IMR-90 (cell line): ENCODE measurements around the gene BFSP1.

Experiments used
- BHLHE40 ChIP-seq: fragments of 150-350 bp; IDR thresholded peaks from 2 replicates; pipeline ENCODE4 v1.6.1; 2016; ENCODE audit warnings: mild to moderate bottlenecking, low read depth, low read length
- CEBPB ChIP-seq: IDR thresholded peaks from 2 replicates; pipeline ENCODE4 v1.6.1; 2012; ENCODE audit warnings: low read depth, low read length, improper control_type of control experiment
- FOS ChIP-seq: fragments of 150-350 bp; IDR thresholded peaks from 2 replicates; pipeline ENCODE4 v1.6.1; 2016; ENCODE audit warnings: low read depth, low read length
- MAZ ChIP-seq: IDR thresholded peaks from 2 replicates; pipeline ENCODE4 v1.6.1; 2012; ENCODE audit warnings: low read depth, mild to moderate bottlenecking, low read length, improper control_type of control experiment, moderate library complexity, borderline replicate concordance
- NFE2L2 ChIP-seq: fragments of 150-350 bp; IDR thresholded peaks from 2 replicates; pipeline ENCODE4 v1.6.1; 2016; ENCODE audit warnings: low read depth, mild to moderate bottlenecking, low read length
- POLR2A ChIP-seq: IDR thresholded peaks from 2 replicates; pipeline ENCODE4 v1.6.1; 2012; ENCODE audit warnings: mild to moderate bottlenecking, low read depth, low read length
- RAD21 ChIP-seq: IDR thresholded peaks from 2 replicates; pipeline ENCODE4 v1.6.1; 2012; ENCODE audit warnings: low read length, improper control_type of control experiment
- RFX5 ChIP-seq: IDR thresholded peaks from 2 replicates; pipeline ENCODE4 v1.8.0; 2012; ENCODE audit warnings: low read depth, mild to moderate bottlenecking, low read length, moderate library complexity
- SMC3 ChIP-seq: fragments of 150-350 bp; IDR thresholded peaks from 2 replicates; pipeline ENCODE4 v1.6.1; 2016; ENCODE audit warnings: low read depth, mild to moderate bottlenecking, antibody characterized with exemption, low read length, moderate library complexity
- USF2 ChIP-seq: fragments of 150-350 bp; IDR thresholded peaks from 2 replicates; pipeline ENCODE4 v1.6.1; 2017; ENCODE audit warnings: mild to moderate bottlenecking, antibody characterized with exemption, low read length, low read depth
- TF ChIP-seq, protein P1 (sequence below): conservative IDR thresholded peaks from 2 replicates; pipeline ENCODE4 v1.5.1; 2012; ENCODE audit warnings: mild to moderate bottlenecking, low read depth, low read length, improper control_type of control experiment

DNA sequence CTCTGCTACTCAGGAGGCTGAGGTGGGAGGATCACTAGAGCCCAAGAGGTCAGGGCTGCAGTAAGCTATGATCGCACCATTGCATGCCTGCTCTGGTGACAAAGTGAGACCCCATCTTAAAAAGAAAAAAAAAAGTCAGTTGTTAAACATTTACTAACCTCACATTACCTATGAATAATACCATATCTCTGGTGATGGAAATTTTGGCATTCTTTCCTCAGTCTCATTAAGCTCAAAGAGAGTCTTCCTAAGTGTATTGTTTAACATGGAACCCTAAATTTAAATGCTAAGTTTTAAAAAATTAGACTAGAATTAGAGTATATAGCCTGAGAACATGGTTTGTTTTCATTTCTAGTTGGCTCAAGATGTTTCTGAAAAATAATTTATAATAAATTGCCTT is 11.3 kb upstream of the BFSP1 start:
- TF ChIP-seq BHLHE40 (no peak), RAD21 (no peak), SMC3 (no peak), USF2 (no peak), RFX5 (no peak), POLR2A (no peak), FOS (no peak), CEBPB (no peak), NFE2L2 (no peak), MAZ (no peak)
- TF ChIP-seq, protein P1, sequence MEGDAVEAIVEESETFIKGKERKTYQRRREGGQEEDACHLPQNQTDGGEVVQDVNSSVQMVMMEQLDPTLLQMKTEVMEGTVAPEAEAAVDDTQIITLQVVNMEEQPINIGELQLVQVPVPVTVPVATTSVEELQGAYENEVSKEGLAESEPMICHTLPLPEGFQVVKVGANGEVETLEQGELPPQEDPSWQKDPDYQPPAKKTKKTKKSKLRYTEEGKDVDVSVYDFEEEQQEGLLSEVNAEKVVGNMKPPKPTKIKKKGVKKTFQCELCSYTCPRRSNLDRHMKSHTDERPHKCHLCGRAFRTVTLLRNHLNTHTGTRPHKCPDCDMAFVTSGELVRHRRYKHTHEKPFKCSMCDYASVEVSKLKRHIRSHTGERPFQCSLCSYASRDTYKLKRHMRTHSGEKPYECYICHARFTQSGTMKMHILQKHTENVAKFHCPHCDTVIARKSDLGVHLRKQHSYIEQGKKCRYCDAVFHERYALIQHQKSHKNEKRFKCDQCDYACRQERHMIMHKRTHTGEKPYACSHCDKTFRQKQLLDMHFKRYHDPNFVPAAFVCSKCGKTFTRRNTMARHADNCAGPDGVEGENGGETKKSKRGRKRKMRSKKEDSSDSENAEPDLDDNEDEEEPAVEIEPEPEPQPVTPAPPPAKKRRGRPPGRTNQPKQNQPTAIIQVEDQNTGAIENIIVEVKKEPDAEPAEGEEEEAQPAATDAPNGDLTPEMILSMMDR, result no peak
